Hepatocyte (in vitro differentiated cells): ENCODE results near the gene SDCBP2. TPM values are rescaled to one million over a fixed set of nuclear protein-coding genes. Genes with fewer than 3 reads are reported as not detected.

Experiments
- DNase-seq: peaks from one replicate; pipeline ENCODE4 v3.0.0-alpha.2; 2016; ENCODE audit warnings: low spot score
- H2AFZ ChIP-seq: fragments of 200-600 bp; sonication (generic); 2 replicates; pipeline ENCODE4 v1.6.0; 2016; ENCODE audit warnings: antibody characterized with exemption, mild to moderate bottlenecking
- H3K27ac ChIP-seq: fragments of 200-600 bp; sonication (generic); 2 replicates; pipeline ENCODE4 v1.5.1; 2016; ENCODE audit warnings: mild to moderate bottlenecking
- H3K27me3 ChIP-seq: fragments of 200-600 bp; sonication (generic); 2 replicates; pipeline ENCODE4 v1.6.1; 2016
- H3K36me3 ChIP-seq: fragments of 200-600 bp; sonication (generic); replicated peaks from 2 replicates; pipeline ENCODE4 v1.5.1; 2016; ENCODE audit warnings: low read depth; ENCODE audit not compliant: insufficient read depth
- H3K4me1 ChIP-seq: fragments of 200-600 bp; sonication (generic); 2 replicates; pipeline ENCODE4 v1.5.1; 2016; ENCODE audit warnings: mild to moderate bottlenecking, moderate library complexity; ENCODE audit not compliant: insufficient read depth
- H3K4me2 ChIP-seq: fragments of 200-600 bp; sonication (generic); 2 replicates; pipeline ENCODE4 v1.6.0; 2016
- H3K4me3 ChIP-seq: fragments of 200-600 bp; sonication (generic); 2 replicates; pipeline ENCODE4 v1.5.1; 2016; ENCODE audit warnings: mild to moderate bottlenecking
- H3K79me2 ChIP-seq: fragments of 200-600 bp; sonication (generic); 2 replicates; pipeline ENCODE4 v1.6.0; 2017; ENCODE audit warnings: mild to moderate bottlenecking
- H3K9me2 ChIP-seq: fragments of 200-600 bp; sonication (generic); replicated peaks from 2 replicates; pipeline ENCODE4 v1.6.0; 2017; ENCODE audit warnings: mild to moderate bottlenecking; ENCODE audit not compliant: insufficient read depth
- H3K9me3 ChIP-seq: fragments of 200-600 bp; sonication (generic); 2 replicates; pipeline ENCODE4 v1.5.1; 2016; ENCODE audit warnings: low read depth, mild to moderate bottlenecking
- H4K20me1 ChIP-seq: fragments of 200-600 bp; sonication (generic); 2 replicates; pipeline ENCODE4 v1.6.0; 2016; ENCODE audit warnings: mild to moderate bottlenecking; ENCODE audit not compliant: insufficient read depth, poor library complexity, severe bottlenecking
- EZH2 ChIP-seq: fragments of 200-600 bp; sonication (generic); IDR thresholded peaks from 2 replicates; pipeline ENCODE4 v1.6.1; 2016; ENCODE audit warnings: antibody characterized with exemption, mild to moderate bottlenecking, borderline replicate concordance
- EZH2phosphoT487 ChIP-seq: fragments of 200-600 bp; sonication (generic); IDR thresholded peaks from one replicate; pipeline ENCODE4 v1.6.1; 2018; ENCODE audit warnings: antibody characterized with exemption, mild to moderate bottlenecking, low read depth, moderate library complexity; ENCODE audit not compliant: unreplicated experiment, severe bottlenecking
- WGBS: methylation state at CpG from one replicate; pipeline ENCODE4 v1.1.6; 2016; ENCODE audit warnings: low lambda C conversion rate; ENCODE audit errors: missing lambda C conversion rate; 5-methylcytosine and 5-hydroxymethylcytosine counted together
- polyA plus RNA-seq: library from polyadenylated mRNA; unstranded; fragments of >200 nt; fragmentation: Nextera tagmentation; extraction: Ambion mirVana; gene quantifications from 2 replicates; pipeline ENCODE4 v1.2.1, GENCODE V29; 2016
- total RNA-seq: library from RNA; depleted of rRNA; stranded (reverse); fragments of >200 nt; gene quantifications from 2 replicates; pipeline ENCODE4 v1.2.3, GENCODE V29; 2014
- TF ChIP-seq, protein P1 (sequence below): fragments of 200-600 bp; sonication (generic); IDR thresholded peaks from 2 replicates; pipeline ENCODE4 v1.5.1; 2016; ENCODE audit warnings: antibody characterized with exemption, mild to moderate bottlenecking; ENCODE audit not compliant: poor library complexity

The SDCBP2 gene
- total and polyA plus RNA-seq, 2 experiments from 2014 or later, result 64.1 to 83.3 TPM

- no peaks in the 10 kb centered on the region for H3K79me2 ChIP-seq
- H3K27me3 ChIP-seq, result peaks cover 3% of the 10 kb centered on the region
- peak overlapping the region; percentile 43 for H3K4me3 ChIP-seq
- H2AFZ ChIP-seq, result peak overlapping the region; percentile 49
- no peaks in the 10 kb centered on the region for H3K9me2 ChIP-seq
- DNase-seq, result no peak
- H3K9me3 ChIP-seq, result no peaks in the 10 kb centered on the region
- 1% methylated on average over 10 of the region's 10 CpGs for WGBS
- H3K4me1 ChIP-seq, result peaks cover 7% of the 10 kb centered on the region
- TF ChIP-seq, protein P1, sequence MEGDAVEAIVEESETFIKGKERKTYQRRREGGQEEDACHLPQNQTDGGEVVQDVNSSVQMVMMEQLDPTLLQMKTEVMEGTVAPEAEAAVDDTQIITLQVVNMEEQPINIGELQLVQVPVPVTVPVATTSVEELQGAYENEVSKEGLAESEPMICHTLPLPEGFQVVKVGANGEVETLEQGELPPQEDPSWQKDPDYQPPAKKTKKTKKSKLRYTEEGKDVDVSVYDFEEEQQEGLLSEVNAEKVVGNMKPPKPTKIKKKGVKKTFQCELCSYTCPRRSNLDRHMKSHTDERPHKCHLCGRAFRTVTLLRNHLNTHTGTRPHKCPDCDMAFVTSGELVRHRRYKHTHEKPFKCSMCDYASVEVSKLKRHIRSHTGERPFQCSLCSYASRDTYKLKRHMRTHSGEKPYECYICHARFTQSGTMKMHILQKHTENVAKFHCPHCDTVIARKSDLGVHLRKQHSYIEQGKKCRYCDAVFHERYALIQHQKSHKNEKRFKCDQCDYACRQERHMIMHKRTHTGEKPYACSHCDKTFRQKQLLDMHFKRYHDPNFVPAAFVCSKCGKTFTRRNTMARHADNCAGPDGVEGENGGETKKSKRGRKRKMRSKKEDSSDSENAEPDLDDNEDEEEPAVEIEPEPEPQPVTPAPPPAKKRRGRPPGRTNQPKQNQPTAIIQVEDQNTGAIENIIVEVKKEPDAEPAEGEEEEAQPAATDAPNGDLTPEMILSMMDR, result no peak
- no peak for TF ChIP-seq EZH2
- TF ChIP-seq EZH2phosphoT487, result no peak
- H3K36me3 ChIP-seq, result no peaks in the 10 kb centered on the region
- peak overlapping the region; percentile 94 for H3K4me2 ChIP-seq
- H4K20me1 ChIP-seq, result no peaks in the 10 kb centered on the region
- peak overlapping the region; percentile 31 for H3K27ac ChIP-seq
Measured at GRCh38 chr20:1265916-1266166, 63.1 kb downstream of the SDCBP2 start.

DNA sequence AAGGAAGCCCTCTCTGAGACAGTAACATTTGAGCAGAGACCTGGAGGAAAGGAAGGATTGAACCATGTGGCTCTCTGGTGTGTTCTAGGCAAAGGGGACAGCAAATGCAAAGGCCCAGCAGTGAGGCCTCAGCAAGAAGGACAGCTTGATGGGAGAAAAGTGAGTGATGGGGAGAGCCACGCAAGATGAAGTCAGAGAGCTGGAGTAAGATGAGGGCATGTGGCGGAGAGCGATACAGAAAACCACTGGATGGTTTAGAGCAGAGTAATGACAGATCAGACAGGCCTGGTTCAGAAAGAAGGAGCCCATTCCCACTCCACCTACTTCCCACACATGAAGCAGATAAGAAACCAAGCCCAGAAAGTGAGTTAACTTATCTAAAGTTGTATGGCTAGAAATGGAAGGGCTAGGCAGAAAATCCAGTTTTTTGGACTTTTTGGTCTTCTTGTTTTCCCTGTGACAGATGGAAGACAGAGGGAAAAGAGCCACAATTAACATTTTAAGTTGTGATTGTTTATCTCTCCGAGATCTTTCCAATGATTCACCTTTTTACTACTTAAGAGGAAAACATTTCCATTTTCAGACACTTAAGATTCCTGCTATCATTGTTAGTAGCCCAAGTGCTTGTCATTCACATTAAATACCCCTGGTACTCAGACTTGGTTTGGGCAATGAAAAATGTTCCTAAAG lies 63.6 kb downstream of the SDCBP2 start:
- Histone ChIP-seq H3K4me3 (peak overlapping the region; percentile 43), H3K36me3 (no peaks in the 10 kb centered on the region), H2AFZ (peak overlapping the region; percentile 49), H3K27ac (peak overlapping the region; percentile 31), H3K27me3 (peaks cover 7% of the 10 kb centered on the region), H3K4me1 (peaks cover 7% of the 10 kb centered on the region), H3K9me3 (no peaks in the 10 kb centered on the region), H3K79me2 (no peaks in the 10 kb centered on the region), H3K4me2 (peak overlapping the region; percentile 94), H4K20me1 (no peaks in the 10 kb centered on the region), H3K9me2 (no peaks in the 10 kb centered on the region)
- no peak for DNase-seq
- TF ChIP-seq, protein P1, result no peak
- TF ChIP-seq EZH2, result no peak
- no peak for TF ChIP-seq EZH2phosphoT487
- 90% methylated on average over 4 of the region's 4 CpGs for WGBS

GRCh38 chr20:1264727-1265126 lies 64.2 kb downstream of the SDCBP2 start:
- H3K4me1 ChIP-seq, result peaks cover 7% of the 10 kb centered on the region
- no peak overlapping the region for H3K4me3 ChIP-seq
- no peak overlapping the region for H2AFZ ChIP-seq
- no peaks in the 10 kb centered on the region for H4K20me1 ChIP-seq
- H3K36me3 ChIP-seq, result no peaks in the 10 kb centered on the region
- H3K27ac ChIP-seq, result no peak overlapping the region
- H3K4me2 ChIP-seq, result no peak overlapping the region
- H3K9me3 ChIP-seq, result no peaks in the 10 kb centered on the region
- WGBS, result 52% methylated on average over 2 of the region's 2 CpGs
- no peak for DNase-seq
- H3K9me2 ChIP-seq, result no peaks in the 10 kb centered on the region
- H3K79me2 ChIP-seq, result no peaks in the 10 kb centered on the region
- no peak for TF ChIP-seq EZH2
- peaks cover 9% of the 10 kb centered on the region for H3K27me3 ChIP-seq

- no peaks in the 10 kb centered on the region for H4K20me1 ChIP-seq
- no peak overlapping the region for H3K4me3 ChIP-seq
- H3K36me3 ChIP-seq, result no peaks in the 10 kb centered on the region
- H3K27ac ChIP-seq, result no peak overlapping the region
- H3K9me2 ChIP-seq, result no peaks in the 10 kb centered on the region
- H3K27me3 ChIP-seq, result peaks cover 9% of the 10 kb centered on the region
- H3K4me2 ChIP-seq, result no peak overlapping the region
- DNase-seq, result no peak
- TF ChIP-seq, protein P1, result no peak
- TF ChIP-seq EZH2phosphoT487, result no peak
- TF ChIP-seq EZH2, result no peak
- no peaks in the 10 kb centered on the region for H3K9me3 ChIP-seq
- no peaks in the 10 kb centered on the region for H3K79me2 ChIP-seq
- WGBS, result 91% methylated on average over 1 of the region's 1 CpG
- no peak overlapping the region for H2AFZ ChIP-seq
- H3K4me1 ChIP-seq, result peaks cover 7% of the 10 kb centered on the region
Measured at GRCh38 chr20:1263853-1264252, 65.1 kb downstream of the SDCBP2 start.

Other genes with a start within 250 kb of the SDCBP2 start
- gene PSMF1, start 210.5 kb downstream of the SDCBP2 start, total RNA-seq, result 65.2 and 97.3 TPM in 2 replicates
- gene PSMF1, start 210.5 kb downstream of the SDCBP2 start, polyA plus RNA-seq, result 125 and 126 TPM in 2 replicates
- 5.2 and 9.4 TPM in 2 replicates for gene TMEM74B, start 144.2 kb downstream of the SDCBP2 start, total RNA-seq
- gene TMEM74B, start 144.2 kb downstream of the SDCBP2 start, polyA plus RNA-seq, result 5.5 and 7.3 TPM in 2 replicates
- 1.4 and 1.6 TPM in 2 replicates for gene C20orf202, start 125.7 kb downstream of the SDCBP2 start, total RNA-seq
- 0.35 and 0.84 TPM in 2 replicates for gene C20orf202, start 125.7 kb downstream of the SDCBP2 start, polyA plus RNA-seq
- not detected in 2 replicates for gene RAD21L1, start 103.1 kb downstream of the SDCBP2 start, total RNA-seq
- gene RAD21L1, start 103.1 kb downstream of the SDCBP2 start, polyA plus RNA-seq, result not detected in 2 replicates
- 3.7 and 3.9 TPM in 2 replicates for gene SNPH, start 62.8 kb downstream of the SDCBP2 start, total RNA-seq
- gene SNPH, start 62.8 kb downstream of the SDCBP2 start, polyA plus RNA-seq, result 2.3 TPM in 2 replicates
- gene FKBP1A, start 63.9 kb upstream of the SDCBP2 start, total RNA-seq, result 99.5 and 121 TPM in 2 replicates
- 149 and 161 TPM in 2 replicates for gene FKBP1A, start 63.9 kb upstream of the SDCBP2 start, polyA plus RNA-seq
- 36.0 and 42.5 TPM in 2 replicates for gene NSFL1C, start 137.7 kb upstream of the SDCBP2 start, total RNA-seq
- gene NSFL1C, start 137.7 kb upstream of the SDCBP2 start, polyA plus RNA-seq, result 92.4 and 98.8 TPM in 2 replicates
- not detected in 2 replicates for gene SIRPB2, start 162.3 kb upstream of the SDCBP2 start, total RNA-seq
- not detected in 2 replicates for gene SIRPB2, start 162.3 kb upstream of the SDCBP2 start, polyA plus RNA-seq
- not detected in 2 replicates for gene SIRPD, start 228.6 kb upstream of the SDCBP2 start, total RNA-seq
- not detected in 2 replicates for gene SIRPD, start 228.6 kb upstream of the SDCBP2 start, polyA plus RNA-seq